ENCODE results near the gene DNM3. TPM values are rescaled to one million over a fixed set of nuclear protein-coding genes. Genes with fewer than 3 reads are reported as not detected.

Gene DNM3
- total and polyA plus RNA-seq, 2 of the 8 experiments (the other 6 are each of a cell fraction or from before 2014, with no cell fraction given), result 2.0 to 8.5 TPM

DNA sequence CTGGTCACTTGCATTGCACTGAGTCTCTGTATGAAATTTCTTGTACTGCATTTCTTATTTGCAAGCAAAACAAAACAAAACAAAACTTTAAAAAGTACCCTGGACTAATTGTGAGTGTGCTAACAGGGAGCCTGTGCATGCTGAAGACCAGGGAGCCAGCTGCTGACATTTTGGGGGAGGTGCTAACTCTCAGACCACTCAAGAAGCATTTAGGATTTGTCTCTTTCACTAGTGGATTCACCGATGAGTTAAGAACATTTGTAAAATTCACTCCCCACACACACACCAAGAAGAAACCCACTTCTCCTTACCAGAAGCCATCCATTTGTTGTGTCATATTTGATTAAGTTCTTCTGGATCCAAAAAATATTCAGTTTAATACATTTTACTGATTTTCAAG lies 483.5 kb downstream of the DNM3 start:
- H4K20me1 ChIP-seq (replicated peaks in 1 of 2; ENCODE audit: control insufficient read depth in 1 of 2, insufficient read depth in 2 of 2, low read length in 2 of 2), result no peaks in the 10 kb centered on the region
- H2BK12ac ChIP-seq (ENCODE audit: low read depth, low read length), result no peak overlapping the region
- no peak overlapping the region for H4K8ac ChIP-seq (ENCODE audit: extremely low read depth, insufficient read depth, low read length)
- FAIRE-seq (no peak), DNase-seq (ENCODE audit: low read depth in 1 of 2, low spot score in 2 of 2) (no peak)
- H2BK120ac ChIP-seq (replicated peaks; ENCODE audit: low read depth, low read length), result no peak overlapping the region
- H3K27ac ChIP-seq (ENCODE audit: low read depth, low read length), result no peak overlapping the region
- no peak overlapping the region for H2BK15ac ChIP-seq (ENCODE audit: low read length)
- H3K4ac ChIP-seq (replicated peaks; ENCODE audit: insufficient read length, low read depth, low read length), result no peak overlapping the region
- ChIA-PET POLR2A (ENCODE audit: partially characterized antibody) (no interaction called here), CTCF (ENCODE audit: partially characterized antibody) (no interaction called here)
- WGBS, 2 experiments (ENCODE audit: extremely low coverage in 1 of 2, insufficient coverage in 1 of 2, insufficient read length in 1 of 2, insufficient replicate concordance in 2 of 2, low coverage in 1 of 2, low lambda C conversion rate in 2 of 2, missing lambda C conversion rate in 1 of 2), result 88% methylated on average over 1 of the region's 1 CpG; no CpG with 5 or more reads in 1 of the 2 experiments
- H3K79me2 ChIP-seq (ENCODE audit: control insufficient read depth in 1 of 2, insufficient read depth in 2 of 2, low read length in 2 of 2), result no peaks in the 10 kb centered on the region
- no peak overlapping the region for H2BK20ac ChIP-seq (ENCODE audit: low read length)
- no peaks in the 10 kb centered on the region for H3K27me3 ChIP-seq (replicated peaks in 1 of 4; ENCODE audit: control insufficient read depth in 3 of 4, extremely low read depth in 1 of 4, insufficient read depth in 3 of 4, low read length in 3 of 4)
- no peak overlapping the region for H2BK5ac ChIP-seq (ENCODE audit: low read depth, low read length)
- H3K14ac ChIP-seq (ENCODE audit: insufficient read length), result no peak overlapping the region
- H3K18ac ChIP-seq (ENCODE audit: extremely low read depth, low read length), result no peak overlapping the region
- H3K56ac ChIP-seq (replicated peaks; ENCODE audit: insufficient read length, low read depth, low read length), result no peak overlapping the region
- H2AK5ac ChIP-seq (ENCODE audit: low read depth, low read length), result no peak overlapping the region
- H3K36me3 ChIP-seq (ENCODE audit: control insufficient read depth in 2 of 4, insufficient read depth in 4 of 4, low read length in 3 of 4), result no peaks in the 10 kb centered on the region
- no peaks in the 10 kb centered on the region for H3K23me2 ChIP-seq (ENCODE audit: low read depth, low read length)
- TF ChIP-seq NRF1 (IDR thresholded peaks at IDR 0.05; ENCODE audit: low read depth, low read length) (no peak), GABPA (IDR thresholded peaks at IDR 0.05; ENCODE audit: borderline replicate concordance, insufficient read depth, low read length) (no peak), TEAD4 (IDR thresholded peaks at IDR 0.05; ENCODE audit: low read depth, low read length) (no peak), SIN3A (conservative IDR thresholded peaks at IDR 0.05 in 1 of 2, IDR thresholded peaks at IDR 0.05 in 1 of 2; ENCODE audit: low read depth in 1 of 2, low read length in 2 of 2) (no peak), SUZ12 (IDR thresholded peaks at IDR 0.05; ENCODE audit: low read length) (no peak), SP2 (IDR thresholded peaks at IDR 0.05; ENCODE audit: low read length) (no peak), KDM1A (IDR thresholded peaks at IDR 0.05; ENCODE audit: borderline replicate concordance, low read length) (no peak), HDAC2 (IDR thresholded peaks at IDR 0.05; ENCODE audit: borderline replicate concordance in 1 of 2, low read depth in 2 of 2, low read length in 2 of 2) (no peak)
- TF ChIP-seq, protein P1, sequence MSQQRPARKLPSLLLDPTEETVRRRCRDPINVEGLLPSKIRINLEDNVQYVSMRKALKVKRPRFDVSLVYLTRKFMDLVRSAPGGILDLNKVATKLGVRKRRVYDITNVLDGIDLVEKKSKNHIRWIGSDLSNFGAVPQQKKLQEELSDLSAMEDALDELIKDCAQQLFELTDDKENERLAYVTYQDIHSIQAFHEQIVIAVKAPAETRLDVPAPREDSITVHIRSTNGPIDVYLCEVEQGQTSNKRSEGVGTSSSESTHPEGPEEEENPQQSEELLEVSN (IDR thresholded peaks at IDR 0.05), result no peak
- H3K4me3 ChIP-seq (ENCODE audit: extremely low read depth in 1 of 4, insufficient read depth in 2 of 4, low read depth in 3 of 4, low read length in 4 of 4), result no peak overlapping the region
- no peak overlapping the region for H3K23ac ChIP-seq (ENCODE audit: insufficient read length)
- H4K91ac ChIP-seq (replicated peaks; ENCODE audit: insufficient read length, low read length), result no peak overlapping the region
- no peak overlapping the region for H3K9ac ChIP-seq (replicated peaks in 1 of 4; ENCODE audit: extremely low read depth in 1 of 4, low read depth in 3 of 4, low read length in 3 of 4)
- peaks cover 0 to 5% (median under 1%) of the 10 kb centered on the region in 4 experiments; a peak in 4 of 7 replicates for H3K4me1 ChIP-seq (replicated peaks in 1 of 4; ENCODE audit: control insufficient read depth in 3 of 4, insufficient read depth in 4 of 4, low read length in 3 of 4)
- no peaks in the 10 kb centered on the region for H3K9me3 ChIP-seq (ENCODE audit: insufficient read depth in 2 of 2, low read depth in 1 of 2, low read length in 1 of 2)
- no peak overlapping the region for H2AFZ ChIP-seq (ENCODE audit: low read length)
- H3K79me1 ChIP-seq (ENCODE audit: low read depth, low read length), result no peaks in the 10 kb centered on the region
- H4K5ac ChIP-seq (ENCODE audit: insufficient read length, low read depth, low read length), result no peak overlapping the region
- H3K4me2 ChIP-seq (ENCODE audit: insufficient read depth in 1 of 2, low read depth in 2 of 2, low read length in 2 of 2), result no peak overlapping the region

All from H1 (cell line).